HG02870 (cell line): ENCODE measurements around the gene RELN.
"Not testable (repeated sequence)": the region's sequence is repeated elsewhere in the genome, so short reads cannot be mapped to it uniquely, and the experiment has no call there.

Source experiments
- ATAC-seq: cut with Tn5 transposase; IDR thresholded peaks from one replicate; pipeline ENCODE4 v1.9.1; 2021; ENCODE audit warnings: mild to moderate bottlenecking, moderate library complexity; ENCODE audit not compliant: unreplicated experiment

RELN gene

DNA sequence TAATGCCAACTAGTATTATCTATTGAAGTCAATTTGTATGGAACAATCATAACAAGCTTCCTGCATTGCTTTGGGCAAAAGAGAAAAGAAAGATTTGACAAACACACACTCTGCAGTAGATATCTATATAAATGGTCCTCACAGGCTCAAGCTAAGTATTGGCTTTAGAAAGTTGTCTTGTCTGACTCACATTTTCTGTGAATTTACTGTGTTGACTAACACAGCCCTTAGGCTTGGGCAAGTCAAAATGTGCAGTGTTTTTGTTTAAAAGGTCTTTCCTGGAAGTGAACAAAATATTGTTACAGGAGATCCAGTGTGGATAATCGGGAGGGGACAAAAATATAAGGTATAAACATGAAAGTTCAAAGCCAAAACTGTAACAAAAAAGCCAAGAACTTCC lies 194.4 kb downstream of the RELN start:
- ATAC-seq, result no peak

GRCh38 chr7:103794424-103794823 lies 195.0 kb downstream of the RELN start:
- ATAC-seq, result no peak

DNA sequence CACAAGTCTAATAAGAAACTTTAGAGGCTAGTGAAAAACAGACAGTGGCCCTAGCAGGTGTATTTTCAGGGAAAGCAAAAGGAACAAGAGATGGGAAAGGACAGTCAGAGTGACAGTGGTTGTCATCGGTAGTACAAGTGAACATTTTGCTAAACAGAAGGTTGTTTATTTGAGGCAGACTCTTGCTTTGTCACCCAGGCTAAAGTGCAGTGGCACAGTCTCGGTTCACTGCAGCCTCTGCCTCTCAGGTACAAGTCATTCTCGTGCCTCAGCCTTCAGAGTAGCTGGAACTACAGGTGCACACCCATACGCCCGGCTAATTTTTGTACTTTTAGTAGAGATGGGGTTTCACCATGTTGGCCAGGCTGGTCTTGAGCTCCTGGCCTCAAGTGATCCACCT lies 195.8 kb downstream of the RELN start:
- ATAC-seq, result no peak

DNA sequence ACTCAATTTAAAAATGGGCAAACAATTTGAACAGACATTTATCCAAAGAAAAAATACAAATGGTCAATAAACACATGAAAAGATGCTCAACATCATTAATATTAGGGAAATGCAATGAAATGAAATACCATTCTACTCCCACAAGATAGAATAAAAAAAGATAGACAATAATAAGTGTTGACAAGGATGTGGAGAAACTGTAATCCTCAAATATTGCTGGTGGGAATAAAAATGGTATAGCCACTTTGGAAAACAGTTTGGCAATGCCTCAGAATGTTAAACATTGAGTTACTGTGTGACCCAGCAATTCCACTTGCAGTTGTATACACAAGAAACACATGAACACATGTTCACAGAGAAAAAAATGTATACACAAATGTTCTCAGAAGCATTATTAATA lies 197.6 kb downstream of the RELN start:
- ATAC-seq, result no peak

DNA sequence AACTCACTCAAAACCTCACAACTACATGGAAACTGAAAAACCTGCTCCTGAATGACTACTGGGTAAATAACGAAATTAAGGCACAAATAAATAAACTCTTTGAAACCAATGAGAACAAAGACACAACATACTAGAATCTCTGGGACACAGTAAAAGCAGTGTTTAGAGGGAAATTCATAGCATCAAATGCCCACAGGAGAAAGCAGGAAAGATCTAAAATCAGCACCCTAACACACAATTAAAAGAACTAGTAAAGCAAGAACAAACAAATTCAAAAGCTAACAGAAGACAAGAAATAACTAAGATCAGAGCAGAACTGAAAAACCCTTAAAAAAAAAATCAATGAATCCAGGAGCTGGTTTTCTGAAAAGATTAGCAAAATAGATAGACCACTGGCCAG lies 202.4 kb downstream of the RELN start:
- ATAC-seq, result not testable (repeated sequence)

DNA sequence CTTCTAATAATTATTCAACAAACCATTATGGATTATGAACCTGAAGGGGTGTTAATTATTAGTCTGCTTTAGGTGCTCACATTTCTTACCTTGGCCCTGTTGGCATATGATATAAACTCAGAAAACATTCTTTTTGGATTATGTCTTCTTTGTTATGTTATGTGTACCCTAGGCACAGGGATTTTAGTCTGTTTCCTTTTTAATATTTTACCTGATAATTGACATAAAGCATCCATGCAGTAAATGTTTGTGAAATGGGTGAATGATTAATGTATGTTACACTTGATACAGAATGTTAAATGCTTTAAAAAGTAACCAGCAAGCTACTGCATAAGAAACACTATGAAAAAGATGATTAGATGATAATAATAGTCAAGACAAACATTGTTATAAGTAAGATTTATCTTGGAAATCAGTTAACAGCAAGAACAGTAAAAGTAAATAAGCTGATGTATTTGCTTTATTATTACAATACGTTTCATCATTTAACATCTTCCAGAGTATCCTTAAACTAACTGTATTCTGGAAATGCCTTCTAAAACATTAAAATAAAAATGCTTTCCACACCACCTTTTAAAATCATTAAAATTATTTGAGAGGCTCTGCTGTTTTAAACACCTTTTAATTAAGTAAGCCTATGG lies 204.7 kb downstream of the RELN start:
- no peak for ATAC-seq

DNA sequence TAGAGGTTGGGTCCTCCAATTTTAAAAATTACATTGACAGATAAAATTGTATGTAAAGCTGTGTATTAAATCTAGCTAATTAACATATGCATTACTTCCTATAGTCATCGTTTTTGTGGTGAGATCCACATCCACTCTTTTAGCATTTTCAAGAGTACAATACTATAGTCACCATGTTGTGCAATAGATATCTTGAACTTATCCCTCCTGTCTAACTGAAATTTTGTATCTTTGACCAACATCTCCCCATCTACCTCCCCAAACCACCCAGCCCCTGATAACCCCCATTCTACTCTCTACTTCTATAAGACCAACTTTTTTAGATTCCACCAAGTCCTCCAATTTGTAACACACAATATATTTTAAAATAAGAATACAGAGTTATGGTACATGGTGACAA lies 208.0 kb downstream of the RELN start:
- no peak for ATAC-seq

GRCh38 chr7:103780561-103780960 lies 208.9 kb downstream of the RELN start:
- not testable (repeated sequence) for ATAC-seq

DNA sequence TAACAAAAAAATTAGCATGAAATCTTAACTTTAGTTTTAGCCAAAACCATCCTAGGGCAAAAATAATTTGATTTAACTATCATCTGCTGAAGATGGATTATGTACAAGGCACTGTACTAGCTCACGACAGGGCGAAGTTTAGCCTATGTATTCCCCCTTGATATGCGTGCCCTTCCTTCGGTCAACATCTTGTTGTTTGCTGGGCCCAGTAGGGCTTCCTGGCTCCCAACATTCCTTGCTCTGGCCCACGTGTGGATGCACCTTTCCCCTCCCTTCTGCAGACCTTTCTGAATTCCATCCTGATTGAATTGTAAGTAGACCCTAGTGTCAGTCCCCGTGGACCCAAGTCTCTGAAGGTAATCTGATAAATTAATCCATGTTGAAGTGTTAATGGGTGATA lies 212.0 kb downstream of the RELN start:
- no peak for ATAC-seq

- no peak for ATAC-seq
Measured at GRCh38 chr7:103773726-103774125, 215.7 kb downstream of the RELN start.

GRCh38 chr7:103772171-103772773 lies 217.2 kb downstream of the RELN start:
- ATAC-seq, result no peak

DNA sequence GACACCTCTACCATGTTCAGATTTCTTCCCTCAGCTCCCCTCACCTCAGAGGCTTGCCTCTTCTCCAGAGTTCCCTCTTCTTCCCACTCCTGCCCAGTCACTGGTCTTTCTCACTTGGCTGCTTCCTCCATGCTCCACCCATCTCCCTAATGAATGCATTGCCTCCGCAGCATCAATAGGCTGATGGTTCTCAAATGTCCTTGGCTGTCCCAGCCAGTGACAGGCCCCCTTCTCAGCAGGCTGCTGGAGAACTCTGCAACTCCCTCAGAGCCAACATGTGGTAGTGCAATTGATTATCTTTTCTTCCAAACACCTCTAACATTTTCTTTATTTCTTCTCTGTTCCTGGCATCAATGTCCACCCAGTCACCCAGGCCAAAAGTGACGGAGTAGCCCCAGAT lies 218.2 kb downstream of the RELN start:
- no peak for ATAC-seq

DNA sequence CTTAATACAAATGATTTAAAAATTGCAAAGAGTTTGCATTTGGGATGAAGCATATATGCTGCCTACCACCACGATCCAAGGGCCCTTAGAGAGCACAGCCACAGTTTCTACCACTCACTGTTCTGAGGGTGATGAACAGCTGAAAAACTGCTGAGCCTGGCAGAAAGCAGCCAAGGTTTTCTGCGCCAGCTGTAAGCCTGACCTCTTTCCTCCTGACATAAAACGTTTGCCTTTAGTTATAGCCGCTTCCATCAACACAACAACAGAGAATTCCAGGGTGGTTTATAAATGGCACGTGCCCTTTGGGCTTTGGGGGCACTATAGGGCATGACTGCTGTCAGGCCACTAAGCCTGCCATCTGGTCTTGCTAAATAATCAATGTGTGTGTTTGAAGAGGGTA lies 222.8 kb downstream of the RELN start:
- no peak for ATAC-seq

DNA sequence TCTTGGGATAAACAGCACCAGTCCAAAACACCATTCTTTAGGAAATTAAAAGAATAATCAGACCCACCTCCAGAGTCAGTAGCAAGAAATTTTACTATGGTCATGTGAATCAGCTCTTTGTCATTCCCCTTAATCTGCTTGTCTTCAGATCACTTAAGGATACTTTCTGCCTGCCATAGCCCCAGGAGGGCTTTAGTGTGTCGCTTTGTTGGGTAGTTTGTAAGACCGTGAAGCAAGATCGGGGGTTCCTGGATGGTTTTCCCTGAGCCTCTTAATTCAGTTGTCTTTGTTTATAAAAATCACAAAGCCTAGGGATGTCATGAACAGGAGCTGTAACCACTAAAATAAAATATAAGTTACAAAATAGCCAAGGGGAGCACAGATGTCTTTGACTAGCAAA lies 223.6 kb downstream of the RELN start:
- no peak for ATAC-seq

DNA sequence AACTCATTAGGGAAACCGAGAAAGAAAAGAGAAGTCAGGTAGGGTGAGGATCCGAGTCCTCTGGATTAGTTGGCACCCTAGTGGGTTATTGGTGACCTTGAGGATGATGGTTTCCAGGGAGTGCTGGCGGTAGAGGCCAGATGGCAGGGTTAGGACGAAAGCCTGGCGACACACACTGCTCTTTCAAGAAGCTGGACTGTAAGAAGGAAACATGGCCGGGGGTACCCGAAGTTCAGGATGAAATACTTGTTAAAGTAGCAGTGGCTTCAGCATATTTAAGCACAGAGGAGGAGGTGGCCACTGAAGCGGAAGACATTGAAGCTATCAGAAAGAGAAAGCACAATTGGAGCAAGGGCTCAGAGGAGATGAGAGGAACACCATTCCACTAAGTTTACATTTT lies 224.6 kb downstream of the RELN start:
- no peak for ATAC-seq

DNA sequence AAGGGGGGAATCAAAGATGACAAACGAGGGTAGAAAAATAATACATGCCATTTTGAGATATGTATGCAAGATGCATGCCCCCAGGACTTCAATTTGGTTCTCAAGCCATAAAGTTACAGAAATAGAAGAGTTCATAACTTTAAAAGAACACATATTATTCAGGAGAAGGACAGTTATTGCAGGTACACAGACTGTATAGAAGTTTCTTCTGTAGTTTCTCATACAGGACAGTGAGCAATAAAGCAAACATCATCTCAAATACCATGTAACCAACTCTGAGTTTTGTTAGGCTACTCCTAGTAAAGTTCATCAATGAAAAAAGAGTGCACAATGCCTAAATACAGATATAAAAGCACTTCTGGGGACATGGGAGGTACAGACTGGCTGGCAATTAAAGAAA lies 226.6 kb downstream of the RELN start:
- no peak for ATAC-seq

- no peak for ATAC-seq
Measured at GRCh38 chr7:103762065-103762760, 227.2 kb downstream of the RELN start.

- ATAC-seq, result no peak
Measured at GRCh38 chr7:103752995-103753394, 236.5 kb downstream of the RELN start.

- ATAC-seq, result no peak
Measured at GRCh38 chr7:103751311-103751880, 238.1 kb downstream of the RELN start.

GRCh38 chr7:103748680-103749079 lies 240.8 kb downstream of the RELN start:
- no peak for ATAC-seq

GRCh38 chr7:103735377-103735776 lies 254.1 kb downstream of the RELN start:
- ATAC-seq, result no peak

- no peak for ATAC-seq
Measured at GRCh38 chr7:103731169-103731568, 258.3 kb downstream of the RELN start.
